K562 (cell line): Measurements from ENCODE around the gene BANF2. TPM values are rescaled to one million over a fixed set of nuclear protein-coding genes. Genes with fewer than 3 reads are reported as not detected.

ENCODE experiments used
- CCAR2 ChIP-seq: fragments of 200-400 bp; formaldehyde crosslinking; IDR thresholded peaks from 2 replicates; pipeline ENCODE4 v1.6.1; 2017; ENCODE audit warnings: mild to moderate bottlenecking, low read depth, low read length
- EGR1 ChIP-seq: fragments of 450-650 bp; conservative IDR thresholded peaks from 2 replicates; pipeline ENCODE4 v1.6.1; 2017; ENCODE audit warnings: mild to moderate bottlenecking
- ETS1 ChIP-seq: conservative IDR thresholded peaks from 2 replicates; pipeline ENCODE4 v1.6.1; 2011; ENCODE audit warnings: low read depth, mild to moderate bottlenecking, low read length; ENCODE audit not compliant: control insufficient read depth
- NRF1 ChIP-seq, 2 experiments: fragments of 450-650 bp; IDR thresholded peaks in 1 of 2; conservative IDR thresholded peaks in 1 of 2; 2 replicates each; pipeline ENCODE4 v1.6.1; 2014; ENCODE audit warnings: mild to moderate bottlenecking in 2 of 2
- RAD51 ChIP-seq: fragments of 450-650 bp; IDR thresholded peaks from 2 replicates; pipeline ENCODE4 v1.7.1; 2016; ENCODE audit warnings: low read depth, mild to moderate bottlenecking, borderline replicate concordance
- SMAD1 ChIP-seq: fragments of 150-350 bp; IDR thresholded peaks from 2 replicates; pipeline ENCODE4 v1.6.1; 2014; ENCODE audit warnings: low read length, low read depth; ENCODE audit not compliant: partially characterized antibody
- SREBF1 ChIP-seq: fragments of 150-350 bp; IDR thresholded peaks from 2 replicates; pipeline ENCODE4 v1.6.1; 2014; ENCODE audit warnings: antibody characterized with exemption, low read depth, low read length, borderline replicate concordance
- SREBF2 ChIP-seq: sonication (generic); formaldehyde crosslinking; IDR thresholded peaks from 2 replicates; pipeline ENCODE4 v1.4.0; 2020; ENCODE audit warnings: mild to moderate bottlenecking, missing genetic modification reagents
- SRSF3 ChIP-seq: fragments of 200-400 bp; formaldehyde crosslinking; IDR thresholded peaks from 2 replicates; pipeline ENCODE4 v1.6.1; 2016; ENCODE audit warnings: mild to moderate bottlenecking, low read length, moderate library complexity; ENCODE audit not compliant: insufficient read depth
- TEAD4 ChIP-seq, 2 experiments: sonication (generic) in 1 of 2; formaldehyde crosslinking in 1 of 2; IDR thresholded peaks; 2 replicates each; pipeline versions ENCODE4 v1.6.1 to v1.8.0; 2012 to 2022; ENCODE audit warnings: borderline replicate concordance in 1 of 2, inconsistent platforms in 1 of 2, low read length in 1 of 2, mild to moderate bottlenecking in 1 of 2, missing genetic modification reagents in 1 of 2
- ZFP1 ChIP-seq: fragments of 450-650 bp; formaldehyde crosslinking; IDR thresholded peaks from 2 replicates; pipeline ENCODE4 v1.4.0; 2020; ENCODE audit warnings: mild to moderate bottlenecking, mixed read lengths
- ZNF253 ChIP-seq: fragments of 250-450 bp; sonication (Bioruptor Pico); conservative IDR thresholded peaks from 2 replicates; pipeline ENCODE4 v1.6.1; 2021; ENCODE audit warnings: mild to moderate bottlenecking
- ZNF311 ChIP-seq: fragments of 250-450 bp; sonication (Bioruptor Pico); IDR thresholded peaks from 2 replicates; pipeline ENCODE4 v1.4.0; 2020; ENCODE audit warnings: mild to moderate bottlenecking, moderate library complexity
- ZNF507 ChIP-seq: conservative IDR thresholded peaks from 2 replicates; pipeline ENCODE4 v1.6.1; 2017; ENCODE audit warnings: missing genetic modification characterization, missing compliant biosample characterization
- polyA plus RNA-seq, 8 experiments: library from polyadenylated mRNA; depleted of rRNA in 4 of 8; stranded (reverse) in 5 of 8; unstranded in 3 of 8; fragments of >200 nt; fragmentation: Nextera tagmentation in 2 of 8; fragmentation: Illumina TruSeq in 1 of 8; extraction: Ambion mirVana in 2 of 8; extraction: Trizol in 1 of 8; gene quantifications; 2 replicates each; pipeline versions ENCODE4 v1.2.1 to v1.2.3, GENCODE V29; 2011 to 2014; ENCODE audit warnings: inconsistent platforms in 1 of 8, missing spikeins in 1 of 8
- total RNA-seq, 7 experiments: library from RNA; depleted of rRNA in 6 of 7; stranded (reverse); fragments of >200 nt in 6 of 7; fragmentation: Illumina TruSeq in 2 of 7; extraction: Trizol in 2 of 7; gene quantifications; 2 replicates each; pipeline versions ENCODE4 v1.2.1 to v1.2.3, GENCODE V29; 2011 to 2021; ENCODE audit warnings: low replicate concordance in 1 of 7
- TF ChIP-seq, protein P1 (sequence below): fragments of 200-600 bp; sonication (generic); IDR thresholded peaks from one replicate; pipeline ENCODE4 v1.6.1; 2012; ENCODE audit warnings: mild to moderate bottlenecking, low read depth, low read length, inconsistent platforms

BANF2 gene
- total and polyA plus RNA-seq, 9 of the 15 experiments (the other 6 are each of a cell fraction or from before 2014, with no cell fraction given): not detected

DNA sequence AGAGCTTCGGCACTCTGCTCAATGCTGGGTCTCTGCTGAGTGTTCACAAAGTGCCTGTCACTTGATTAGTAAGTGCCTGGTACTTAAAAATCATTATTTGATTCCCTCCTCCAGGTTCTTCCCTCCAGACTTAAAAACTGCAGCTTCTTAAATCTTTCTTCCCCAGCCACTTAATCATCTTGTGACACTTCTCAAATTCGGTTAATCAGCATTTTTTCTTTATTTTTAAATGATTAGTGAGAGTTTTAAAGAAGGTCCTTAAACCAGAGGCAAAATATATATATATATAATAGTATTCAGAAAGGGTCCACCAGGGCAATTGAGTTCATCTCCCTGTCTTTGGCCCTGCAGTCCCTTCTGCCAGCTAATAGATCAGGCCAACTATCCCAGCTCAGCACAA, 8.0 kb upstream of the BANF2 start (continued):
- TF ChIP-seq, protein P1, sequence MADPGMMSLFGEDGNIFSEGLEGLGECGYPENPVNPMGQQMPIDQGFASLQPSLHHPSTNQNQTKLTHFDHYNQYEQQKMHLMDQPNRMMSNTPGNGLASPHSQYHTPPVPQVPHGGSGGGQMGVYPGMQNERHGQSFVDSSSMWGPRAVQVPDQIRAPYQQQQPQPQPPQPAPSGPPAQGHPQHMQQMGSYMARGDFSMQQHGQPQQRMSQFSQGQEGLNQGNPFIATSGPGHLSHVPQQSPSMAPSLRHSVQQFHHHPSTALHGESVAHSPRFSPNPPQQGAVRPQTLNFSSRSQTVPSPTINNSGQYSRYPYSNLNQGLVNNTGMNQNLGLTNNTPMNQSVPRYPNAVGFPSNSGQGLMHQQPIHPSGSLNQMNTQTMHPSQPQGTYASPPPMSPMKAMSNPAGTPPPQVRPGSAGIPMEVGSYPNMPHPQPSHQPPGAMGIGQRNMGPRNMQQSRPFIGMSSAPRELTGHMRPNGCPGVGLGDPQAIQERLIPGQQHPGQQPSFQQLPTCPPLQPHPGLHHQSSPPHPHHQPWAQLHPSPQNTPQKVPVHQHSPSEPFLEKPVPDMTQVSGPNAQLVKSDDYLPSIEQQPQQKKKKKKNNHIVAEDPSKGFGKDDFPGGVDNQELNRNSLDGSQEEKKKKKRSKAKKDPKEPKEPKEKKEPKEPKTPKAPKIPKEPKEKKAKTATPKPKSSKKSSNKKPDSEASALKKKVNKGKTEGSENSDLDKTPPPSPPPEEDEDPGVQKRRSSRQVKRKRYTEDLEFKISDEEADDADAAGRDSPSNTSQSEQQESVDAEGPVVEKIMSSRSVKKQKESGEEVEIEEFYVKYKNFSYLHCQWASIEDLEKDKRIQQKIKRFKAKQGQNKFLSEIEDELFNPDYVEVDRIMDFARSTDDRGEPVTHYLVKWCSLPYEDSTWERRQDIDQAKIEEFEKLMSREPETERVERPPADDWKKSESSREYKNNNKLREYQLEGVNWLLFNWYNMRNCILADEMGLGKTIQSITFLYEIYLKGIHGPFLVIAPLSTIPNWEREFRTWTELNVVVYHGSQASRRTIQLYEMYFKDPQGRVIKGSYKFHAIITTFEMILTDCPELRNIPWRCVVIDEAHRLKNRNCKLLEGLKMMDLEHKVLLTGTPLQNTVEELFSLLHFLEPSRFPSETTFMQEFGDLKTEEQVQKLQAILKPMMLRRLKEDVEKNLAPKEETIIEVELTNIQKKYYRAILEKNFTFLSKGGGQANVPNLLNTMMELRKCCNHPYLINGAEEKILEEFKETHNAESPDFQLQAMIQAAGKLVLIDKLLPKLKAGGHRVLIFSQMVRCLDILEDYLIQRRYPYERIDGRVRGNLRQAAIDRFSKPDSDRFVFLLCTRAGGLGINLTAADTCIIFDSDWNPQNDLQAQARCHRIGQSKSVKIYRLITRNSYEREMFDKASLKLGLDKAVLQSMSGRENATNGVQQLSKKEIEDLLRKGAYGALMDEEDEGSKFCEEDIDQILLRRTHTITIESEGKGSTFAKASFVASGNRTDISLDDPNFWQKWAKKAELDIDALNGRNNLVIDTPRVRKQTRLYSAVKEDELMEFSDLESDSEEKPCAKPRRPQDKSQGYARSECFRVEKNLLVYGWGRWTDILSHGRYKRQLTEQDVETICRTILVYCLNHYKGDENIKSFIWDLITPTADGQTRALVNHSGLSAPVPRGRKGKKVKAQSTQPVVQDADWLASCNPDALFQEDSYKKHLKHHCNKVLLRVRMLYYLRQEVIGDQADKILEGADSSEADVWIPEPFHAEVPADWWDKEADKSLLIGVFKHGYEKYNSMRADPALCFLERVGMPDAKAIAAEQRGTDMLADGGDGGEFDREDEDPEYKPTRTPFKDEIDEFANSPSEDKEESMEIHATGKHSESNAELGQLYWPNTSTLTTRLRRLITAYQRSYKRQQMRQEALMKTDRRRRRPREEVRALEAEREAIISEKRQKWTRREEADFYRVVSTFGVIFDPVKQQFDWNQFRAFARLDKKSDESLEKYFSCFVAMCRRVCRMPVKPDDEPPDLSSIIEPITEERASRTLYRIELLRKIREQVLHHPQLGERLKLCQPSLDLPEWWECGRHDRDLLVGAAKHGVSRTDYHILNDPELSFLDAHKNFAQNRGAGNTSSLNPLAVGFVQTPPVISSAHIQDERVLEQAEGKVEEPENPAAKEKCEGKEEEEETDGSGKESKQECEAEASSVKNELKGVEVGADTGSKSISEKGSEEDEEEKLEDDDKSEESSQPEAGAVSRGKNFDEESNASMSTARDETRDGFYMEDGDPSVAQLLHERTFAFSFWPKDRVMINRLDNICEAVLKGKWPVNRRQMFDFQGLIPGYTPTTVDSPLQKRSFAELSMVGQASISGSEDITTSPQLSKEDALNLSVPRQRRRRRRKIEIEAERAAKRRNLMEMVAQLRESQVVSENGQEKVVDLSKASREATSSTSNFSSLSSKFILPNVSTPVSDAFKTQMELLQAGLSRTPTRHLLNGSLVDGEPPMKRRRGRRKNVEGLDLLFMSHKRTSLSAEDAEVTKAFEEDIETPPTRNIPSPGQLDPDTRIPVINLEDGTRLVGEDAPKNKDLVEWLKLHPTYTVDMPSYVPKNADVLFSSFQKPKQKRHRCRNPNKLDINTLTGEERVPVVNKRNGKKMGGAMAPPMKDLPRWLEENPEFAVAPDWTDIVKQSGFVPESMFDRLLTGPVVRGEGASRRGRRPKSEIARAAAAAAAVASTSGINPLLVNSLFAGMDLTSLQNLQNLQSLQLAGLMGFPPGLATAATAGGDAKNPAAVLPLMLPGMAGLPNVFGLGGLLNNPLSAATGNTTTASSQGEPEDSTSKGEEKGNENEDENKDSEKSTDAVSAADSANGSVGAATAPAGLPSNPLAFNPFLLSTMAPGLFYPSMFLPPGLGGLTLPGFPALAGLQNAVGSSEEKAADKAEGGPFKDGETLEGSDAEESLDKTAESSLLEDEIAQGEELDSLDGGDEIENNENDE: no peak
- TF ChIP-seq ETS1: no peak
- no peak for TF ChIP-seq ZFP1 (CRISPR knock-in tag)
- no peak for TF ChIP-seq ZNF311 (CRISPR knock-in tag)
- TF ChIP-seq SMAD1: no peak
- no peak for TF ChIP-seq TEAD4 (IDR thresholded peaks at IDR 0.05; ENCODE audit: low read length)
- TF ChIP-seq TEAD4 (CRISPR knock-in tag; IDR thresholded peaks at IDR 0.05; ENCODE audit: borderline replicate concordance): no peak
- TF ChIP-seq ZNF253 (CRISPR knock-in tag): no peak
- no peak for TF ChIP-seq NRF1 (conservative IDR thresholded peaks at IDR 0.05 in 1 of 2, IDR thresholded peaks at IDR 0.05 in 1 of 2)
- TF ChIP-seq EGR1: no peak
- TF ChIP-seq ZNF507 (tag): no peak
- TF ChIP-seq SREBF1: no peak
- no peak for TF ChIP-seq RAD51
- TF ChIP-seq SREBF2 (CRISPR knock-in tag): no peak
- TF ChIP-seq CCAR2: no peak
- TF ChIP-seq SRSF3: no peak
- TF ChIP-seq, all 486 proteins: peak for 0
